ENCODE data around the gene ABLIM2.

ABLIM2 gene

GRCh38 chr4:7992846-7993245, 165.8 kb downstream of the ABLIM2 start:
- no peak for DNase-seq

- DNase-seq = no peak
Measured at GRCh38 chr4:7990807-7991459, 167.7 kb downstream of the ABLIM2 start.

GRCh38 chr4:7989654-7990053, 169.0 kb downstream of the ABLIM2 start:
- DNase-seq = peak in 1 of 2 experiments; percentile 30

GRCh38 chr4:7988437-7988836, 170.2 kb downstream of the ABLIM2 start:
- DNase-seq = no peak

- peak; percentile 39 to 82 for DNase-seq
Measured at GRCh38 chr4:7987148-7987989, 171.2 kb downstream of the ABLIM2 start.

GRCh38 chr4:7985891-7986441, 172.6 kb downstream of the ABLIM2 start:
- DNase-seq = no peak

GRCh38 chr4:7985072-7985471, 173.5 kb downstream of the ABLIM2 start:
- DNase-seq = no peak

GRCh38 chr4:7984286-7984925, 174.2 kb downstream of the ABLIM2 start:
- no peak for DNase-seq

GRCh38 chr4:7983296-7983695, 175.3 kb downstream of the ABLIM2 start:
- no peak for DNase-seq

GRCh38 chr4:7981738-7982394, 176.7 kb downstream of the ABLIM2 start:
- no peak for DNase-seq

GRCh38 chr4:7980036-7980435, 178.6 kb downstream of the ABLIM2 start:
- no peak for DNase-seq

GRCh38 chr4:7979652-7979968, 179.0 kb downstream of the ABLIM2 start:
- no peak for DNase-seq

- no peak for DNase-seq
Measured at GRCh38 chr4:7978907-7979651, 179.5 kb downstream of the ABLIM2 start.

- peak in 1 of 2 experiments; percentile 29 for DNase-seq
Measured at GRCh38 chr4:7978489-7978888, 180.1 kb downstream of the ABLIM2 start.

- DNase-seq = no peak
Measured at GRCh38 chr4:7976634-7977033, 182.0 kb downstream of the ABLIM2 start.

GRCh38 chr4:7976025-7976424, 182.6 kb downstream of the ABLIM2 start:
- DNase-seq = no peak

GRCh38 chr4:7974425-7974824, 184.2 kb downstream of the ABLIM2 start:
- DNase-seq = no peak

- no peak for DNase-seq
Measured at GRCh38 chr4:7973545-7973981, 185.1 kb downstream of the ABLIM2 start.

GRCh38 chr4:7971881-7972500, 186.6 kb downstream of the ABLIM2 start:
- DNase-seq = no peak

GRCh38 chr4:7971159-7971631, 187.4 kb downstream of the ABLIM2 start:
- DNase-seq = no peak

- DNase-seq = no peak
Measured at GRCh38 chr4:7970361-7970946, 188.2 kb downstream of the ABLIM2 start.
